ENCODE measurements around the gene CRYBB3. TPM values are rescaled to one million over a fixed set of nuclear protein-coding genes. Genes with fewer than 3 reads are reported as not detected.
"Not testable (repeated sequence)": the region's sequence is repeated elsewhere in the genome, so short reads cannot be mapped to it uniquely, and the experiment has no call there.

The CRYBB3 gene
- total RNA-seq, 1 experiment from 2014 or later: 0.64 TPM

DNA sequence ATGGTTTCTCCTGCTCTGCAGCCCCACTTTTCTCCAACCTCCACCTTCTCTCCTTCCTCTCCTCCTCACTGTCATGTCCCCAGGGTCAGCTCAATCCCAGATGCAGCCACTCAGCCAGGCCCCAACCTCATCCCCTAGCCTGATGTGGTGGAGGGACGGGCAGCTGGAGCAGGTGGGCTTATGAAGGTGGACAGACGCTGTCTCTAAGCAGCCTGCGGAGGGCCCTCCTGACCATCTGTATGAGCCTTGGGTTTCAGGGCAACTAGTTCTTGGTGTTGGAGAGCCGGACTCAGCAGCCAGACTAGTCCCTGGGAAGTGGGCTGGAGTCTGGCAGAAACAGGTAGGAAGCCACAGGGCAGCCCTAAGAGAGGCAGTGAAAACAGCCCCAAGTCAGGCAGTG lies 37.8 kb downstream of the CRYBB3 start:
- no peaks in the 10 kb centered on the region for H3K36me3 ChIP-seq (ENCODE audit: control insufficient read depth in 1 of 2, insufficient read depth in 2 of 2, low read length in 2 of 2)
- H3K4me1 ChIP-seq (ENCODE audit: control insufficient read depth in 1 of 2, insufficient read depth in 2 of 2, low read length in 2 of 2): peaks cover 0 to 4% of the 10 kb centered on the region in 2 experiments; a peak in 1 of 4 replicates
- RAD21 ChIA-PET (ENCODE audit: low non-redundant PET in 1 of 2, low total read pairs in 2 of 2, uncharacterized antibody in 2 of 2, unreplicated experiment in 2 of 2): no interaction called here
- no peaks in the 10 kb centered on the region for H3K9me3 ChIP-seq (ENCODE audit: control insufficient read depth in 1 of 2, insufficient read depth in 1 of 2, low read depth in 1 of 2, low read length in 2 of 2)
- CTCF ChIA-PET: no interaction called here
- H2AFZ ChIP-seq (ENCODE audit: low read depth, low read length, poor library complexity, severe bottlenecking): no peak overlapping the region
- H3K4me2 ChIP-seq (ENCODE audit: low read length): no peak overlapping the region
- no peak overlapping the region for H3K9ac ChIP-seq (ENCODE audit: low read length)
- no peak overlapping the region for H3K27ac ChIP-seq (ENCODE audit: low read depth, low read length)
- intact Hi-C loops (cut with micrococcal nuclease): loop anchor here (5.0 kb wide), 3 partner anchors 210 to 540 kb away; no protein-coding TSS in a partner anchor
- POLR2A ChIA-PET: no interaction called here
- no peaks in the 10 kb centered on the region for H3K9me2 ChIP-seq (ENCODE audit: insufficient read depth)
- 0 out of 2 replicates have a peak, but pooled peaks cover 3% of the 10 kb centered on the region for H3K27me3 ChIP-seq (ENCODE audit: insufficient read depth, low read length)
- H4K20me1 ChIP-seq (ENCODE audit: insufficient read depth): no peaks in the 10 kb centered on the region
- DNase-seq (ENCODE audit: low read depth, low spot score): no peak
- TF ChIP-seq EZH2 (IDR thresholded peaks at IDR 0.05) (no peak), SP1 (IDR thresholded peaks at IDR 0.05; ENCODE audit: low read depth) (no peak), EZH2phosphoT487 (IDR thresholded peaks at IDR 0.05; ENCODE audit: borderline replicate concordance) (no peak), POLR2A (IDR thresholded peaks at IDR 0.05; ENCODE audit: borderline replicate concordance, extremely low read depth, insufficient read depth, insufficient read length) (no peak)
- TF ChIP-seq, protein P1, sequence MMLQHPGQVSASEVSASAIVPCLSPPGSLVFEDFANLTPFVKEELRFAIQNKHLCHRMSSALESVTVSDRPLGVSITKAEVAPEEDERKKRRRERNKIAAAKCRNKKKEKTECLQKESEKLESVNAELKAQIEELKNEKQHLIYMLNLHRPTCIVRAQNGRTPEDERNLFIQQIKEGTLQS (IDR thresholded peaks at IDR 0.05): no peak
- TF ChIP-seq, protein P2, sequence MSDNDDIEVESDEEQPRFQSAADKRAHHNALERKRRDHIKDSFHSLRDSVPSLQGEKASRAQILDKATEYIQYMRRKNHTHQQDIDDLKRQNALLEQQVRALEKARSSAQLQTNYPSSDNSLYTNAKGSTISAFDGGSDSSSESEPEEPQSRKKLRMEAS (IDR thresholded peaks at IDR 0.05): no peak
- no peak overlapping the region for H3K4me3 ChIP-seq (replicated peaks in 1 of 2; ENCODE audit: low read depth in 1 of 2, low read length in 2 of 2)
- no peak for ATAC-seq
- no TSS peak for BruUV-seq (replicated peaks)
- no peaks in the 10 kb centered on the region for H3K79me2 ChIP-seq (ENCODE audit: insufficient read depth, low read length)

DNA sequence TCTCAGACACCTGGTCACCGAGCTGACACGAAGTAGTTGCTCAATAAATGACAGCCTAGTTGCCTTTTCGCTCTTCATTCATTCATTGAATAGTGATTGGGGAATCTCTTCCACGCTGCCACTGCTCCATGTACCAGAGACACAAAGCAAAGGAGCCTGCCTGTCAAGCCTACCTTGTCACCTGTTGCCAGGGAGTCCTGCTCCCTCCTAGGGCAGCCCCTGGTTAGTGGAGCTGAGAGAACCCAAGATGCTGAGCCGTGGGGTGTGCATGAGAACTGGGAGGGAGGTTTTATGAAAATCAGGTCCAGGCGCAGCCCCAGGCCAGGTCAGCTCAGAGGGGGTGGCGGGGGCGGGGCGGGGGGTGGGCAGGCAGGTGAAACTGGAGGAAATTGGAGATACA lies 38.4 kb downstream of the CRYBB3 start:
- H3K9me2 ChIP-seq (ENCODE audit: insufficient read depth); H3K4me1 ChIP-seq (ENCODE audit: control insufficient read depth in 1 of 2, insufficient read depth in 2 of 2, low read length in 2 of 2); ATAC-seq; H3K4me3 ChIP-seq (replicated peaks in 1 of 2; ENCODE audit: low read depth in 1 of 2, low read length in 2 of 2); CTCF ChIA-PET; POLR2A ChIA-PET; RAD21 ChIA-PET (ENCODE audit: low non-redundant PET in 1 of 2, low total read pairs in 2 of 2, uncharacterized antibody in 2 of 2, unreplicated experiment in 2 of 2); H3K36me3 ChIP-seq (ENCODE audit: control insufficient read depth in 1 of 2, insufficient read depth in 2 of 2, low read length in 2 of 2); H3K9ac ChIP-seq (ENCODE audit: low read length); H3K9me3 ChIP-seq (ENCODE audit: control insufficient read depth in 1 of 2, insufficient read depth in 1 of 2, low read depth in 1 of 2, low read length in 2 of 2); BruUV-seq (replicated peaks); H3K27ac ChIP-seq (ENCODE audit: low read depth, low read length); DNase-seq (ENCODE audit: low read depth, low spot score); H3K4me2 ChIP-seq (ENCODE audit: low read length); H3K79me2 ChIP-seq (ENCODE audit: insufficient read depth, low read length); H3K27me3 ChIP-seq (ENCODE audit: insufficient read depth, low read length); H4K20me1 ChIP-seq (ENCODE audit: insufficient read depth); H2AFZ ChIP-seq (ENCODE audit: low read depth, low read length, poor library complexity, severe bottlenecking): not testable (repeated sequence)
- intact Hi-C loops (cut with micrococcal nuclease): loop anchor here (5.0 kb wide), 3 partner anchors 209 to 539 kb away; no protein-coding TSS in a partner anchor

DNA sequence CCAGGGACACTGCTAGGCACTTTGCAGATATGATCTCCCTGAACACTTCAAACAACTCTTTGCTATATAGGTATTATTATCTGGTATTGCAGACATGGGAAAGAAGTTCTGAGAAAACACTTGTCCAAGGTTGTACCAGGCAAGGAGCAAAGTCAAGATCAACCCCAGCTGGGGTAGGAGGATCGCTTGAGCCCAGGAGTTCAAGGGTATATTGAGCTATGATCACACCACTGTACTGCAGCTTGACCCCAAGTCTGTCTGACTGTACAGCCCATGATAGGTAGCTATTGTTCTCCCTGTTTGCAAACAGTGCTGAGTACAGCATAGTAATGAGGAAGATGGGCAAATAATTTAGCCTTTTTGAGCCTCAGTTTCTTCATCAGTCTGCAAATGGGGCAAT lies 55.5 kb downstream of the CRYBB3 start:
- ATAC-seq; H3K4me1 ChIP-seq (ENCODE audit: control insufficient read depth in 1 of 2, insufficient read depth in 2 of 2, low read length in 2 of 2); H3K9me2 ChIP-seq (ENCODE audit: insufficient read depth); POLR2A ChIA-PET; H4K20me1 ChIP-seq (ENCODE audit: insufficient read depth); H3K9me3 ChIP-seq (ENCODE audit: control insufficient read depth in 1 of 2, insufficient read depth in 1 of 2, low read depth in 1 of 2, low read length in 2 of 2); CTCF ChIA-PET; DNase-seq (ENCODE audit: low read depth, low spot score); H3K4me2 ChIP-seq (ENCODE audit: low read length); RAD21 ChIA-PET (ENCODE audit: low non-redundant PET in 1 of 2, low total read pairs in 2 of 2, uncharacterized antibody in 2 of 2, unreplicated experiment in 2 of 2); H3K27me3 ChIP-seq (ENCODE audit: insufficient read depth, low read length); H3K4me3 ChIP-seq (replicated peaks in 1 of 2; ENCODE audit: low read depth in 1 of 2, low read length in 2 of 2); H3K9ac ChIP-seq (ENCODE audit: low read length); intact Hi-C loops (cut with micrococcal nuclease); H2AFZ ChIP-seq (ENCODE audit: low read depth, low read length, poor library complexity, severe bottlenecking); BruUV-seq (replicated peaks); H3K27ac ChIP-seq (ENCODE audit: low read depth, low read length); H3K36me3 ChIP-seq (ENCODE audit: control insufficient read depth in 1 of 2, insufficient read depth in 2 of 2, low read length in 2 of 2); H3K79me2 ChIP-seq (ENCODE audit: insufficient read depth, low read length): not testable (repeated sequence)

All from HCT116 (cell line).